H9 (cell line): ENCODE measurements around the gene NAA50. TPM values are rescaled to one million over a fixed set of nuclear protein-coding genes. Genes with fewer than 3 reads are reported as not detected.
A peak's percentile ranks its signal among the peaks of the same experiment; 100 is the strongest.

Experiments
- DNase-seq: peaks from one replicate; pipeline ENCODE4 v3.0.0-alpha.2; 2017
- H2AFZ ChIP-seq: one replicate; pipeline ENCODE4 v1.6.1; 2013; ENCODE audit warnings: mild to moderate bottlenecking, low read length, control low read depth, moderate library complexity
- H2AK5ac ChIP-seq: 2 replicates; pipeline ENCODE4 v1.6.1; 2013; ENCODE audit warnings: low read length, control low read depth, mixed read lengths; ENCODE audit not compliant: insufficient read length
- H2BK120ac ChIP-seq: one replicate; pipeline ENCODE4 v1.6.1; 2013; ENCODE audit warnings: low read depth, mild to moderate bottlenecking, low read length, control low read depth, inconsistent platforms; ENCODE audit not compliant: poor library complexity, severe bottlenecking
- H2BK12ac ChIP-seq: 2 replicates; pipeline ENCODE4 v1.6.1; 2013; ENCODE audit warnings: low read length, control low read depth, mixed read lengths, low read depth; ENCODE audit not compliant: insufficient read length
- H2BK15ac ChIP-seq: 2 replicates; pipeline ENCODE4 v1.6.1; 2013; ENCODE audit warnings: low read depth, low read length, control low read depth
- H2BK20ac ChIP-seq: one replicate; pipeline ENCODE4 v1.6.1; 2013; ENCODE audit warnings: low read depth, mild to moderate bottlenecking, low read length, control low read depth, inconsistent platforms; ENCODE audit not compliant: poor library complexity, severe bottlenecking
- H2BK5ac ChIP-seq: 2 replicates; pipeline ENCODE4 v1.6.1; 2013; ENCODE audit warnings: low read length, control low read depth, mixed read lengths; ENCODE audit not compliant: insufficient read length
- H3K14ac ChIP-seq: 2 replicates; pipeline ENCODE4 v1.6.1; 2013; ENCODE audit warnings: low read length, control low read depth; ENCODE audit not compliant: insufficient read depth
- H3K18ac ChIP-seq: 2 replicates; pipeline ENCODE4 v1.6.1; 2013; ENCODE audit warnings: low read depth, mild to moderate bottlenecking, mixed read lengths, low read length, control low read depth; ENCODE audit not compliant: insufficient read length
- H3K23ac ChIP-seq: 2 replicates; pipeline ENCODE4 v1.6.1; 2013; ENCODE audit warnings: low read length, control low read depth, mixed read lengths, low read depth; ENCODE audit not compliant: insufficient read length
- H3K23me2 ChIP-seq: 2 replicates; pipeline ENCODE4 v1.6.1; 2013; ENCODE audit warnings: low read depth, mild to moderate bottlenecking, mixed read lengths, low read length, control low read depth; ENCODE audit not compliant: insufficient read length, poor library complexity, severe bottlenecking
- H3K27ac ChIP-seq: 2 replicates; pipeline ENCODE4 v1.5.1; 2013; ENCODE audit warnings: low read length, control low read depth, mixed read lengths, low read depth; ENCODE audit not compliant: insufficient read length
- H3K27me3 ChIP-seq: 2 replicates; pipeline ENCODE4 v1.6.1; 2013; ENCODE audit warnings: low read length, control low read depth, inconsistent platforms; ENCODE audit not compliant: insufficient read depth
- H3K4ac ChIP-seq: 2 replicates; pipeline ENCODE4 v1.6.1; 2013; ENCODE audit warnings: low read depth, mild to moderate bottlenecking, control low read depth, inconsistent platforms, low read length, moderate library complexity
- H3K4me1 ChIP-seq: 2 replicates; pipeline ENCODE4 v1.6.1; 2013; ENCODE audit warnings: low read length, control low read depth, inconsistent platforms; ENCODE audit not compliant: insufficient read depth
- H3K4me2 ChIP-seq: 2 replicates; pipeline ENCODE4 v1.6.1; 2013; ENCODE audit warnings: low read length, control low read depth, mixed read lengths; ENCODE audit not compliant: insufficient read length, insufficient read depth
- H3K56ac ChIP-seq: 2 replicates; pipeline ENCODE4 v1.6.1; 2013; ENCODE audit warnings: low read depth, mild to moderate bottlenecking, mixed read lengths, low read length, control low read depth; ENCODE audit not compliant: insufficient read length
- H3K79me1 ChIP-seq: 2 replicates; pipeline ENCODE4 v1.6.1; 2013; ENCODE audit warnings: low read depth, mild to moderate bottlenecking, moderate library complexity, low read length, control low read depth, inconsistent platforms; ENCODE audit not compliant: insufficient read depth, poor library complexity, severe bottlenecking
- H3K79me2 ChIP-seq: 2 replicates; pipeline ENCODE4 v1.6.1; 2013; ENCODE audit warnings: low read length, control low read depth, inconsistent platforms; ENCODE audit not compliant: insufficient read depth
- H3K9ac ChIP-seq: 2 replicates; pipeline ENCODE4 v1.6.1; 2013; ENCODE audit warnings: low read length, control low read depth, mixed read lengths; ENCODE audit not compliant: insufficient read length; ENCODE audit errors: extremely low read depth
- H3K9me3 ChIP-seq: one replicate; pipeline ENCODE4 v1.6.1; 2013; ENCODE audit warnings: low read depth, low read length, inconsistent platforms; ENCODE audit not compliant: control insufficient read depth
- H3T11ph ChIP-seq: one replicate; pipeline ENCODE4 v1.6.1; 2013; ENCODE audit warnings: mild to moderate bottlenecking, low read length, control low read depth, inconsistent platforms
- H4K20me1 ChIP-seq: one replicate; pipeline ENCODE4 v1.6.1; 2013; ENCODE audit not compliant: control insufficient read depth, insufficient read length, insufficient read depth
- H4K5ac ChIP-seq: 2 replicates; pipeline ENCODE4 v1.6.1; 2013; ENCODE audit warnings: low read depth, mild to moderate bottlenecking, mixed read lengths, low read length, control low read depth; ENCODE audit not compliant: insufficient read length
- H4K8ac ChIP-seq: replicated peaks from 2 replicates; pipeline ENCODE4 v1.6.1; 2013; ENCODE audit warnings: low read length, control low read depth, mixed read lengths, low read depth; ENCODE audit not compliant: insufficient read length
- H4K91ac ChIP-seq: 2 replicates; pipeline ENCODE4 v1.6.1; 2013; ENCODE audit warnings: low read depth, mild to moderate bottlenecking, moderate library complexity, mixed read lengths, low read length, control low read depth; ENCODE audit not compliant: insufficient read length
- H3K27ac Mint-ChIP-seq, 3 experiments: 2 replicates in 2 of 3; 3 replicates in 1 of 3; pipeline ENCODE4 v1.8.0; 2020 to 2021; ENCODE audit warnings: mixed read lengths in 3 of 3, mild to moderate bottlenecking in 1 of 3, moderate library complexity in 1 of 3
- H3K27me3 Mint-ChIP-seq: 2 replicates; pipeline ENCODE4 v1.8.0; 2021; ENCODE audit warnings: low read depth, mild to moderate bottlenecking, moderate library complexity, mixed read lengths
- H3K36me3 Mint-ChIP-seq, 3 experiments: 2 replicates in 2 of 3; 3 replicates in 1 of 3; pipeline ENCODE4 v1.8.0; 2020 to 2021; ENCODE audit warnings: low read depth in 3 of 3, mixed read lengths in 3 of 3; ENCODE audit not compliant: insufficient read depth in 1 of 3
- H3K4me1 Mint-ChIP-seq, 2 experiments: 2 replicates each; pipeline ENCODE4 v1.8.0; 2020; ENCODE audit warnings: mixed read lengths in 2 of 2
- H3K4me3 Mint-ChIP-seq, 2 experiments: 2 replicates in 1 of 2; 3 replicates in 1 of 2; pipeline ENCODE4 v1.8.0; 2020 to 2021; ENCODE audit warnings: mild to moderate bottlenecking in 2 of 2, mixed read lengths in 2 of 2, moderate library complexity in 1 of 2
- H3K9me3 Mint-ChIP-seq, 2 experiments: 2 replicates in 1 of 2; 3 replicates in 1 of 2; pipeline ENCODE4 v1.8.0; 2020; ENCODE audit warnings: mild to moderate bottlenecking in 2 of 2, mixed read lengths in 2 of 2, moderate library complexity in 1 of 2
- WGBS: extraction: QIAGEN DNeasy Blood & Tissue Kit; methylation state at CpG from one replicate; pipeline ENCODE4 v1.1.7; 2013; ENCODE audit warnings: missing lambda C conversion rate, low lambda C conversion rate, mixed read lengths; ENCODE audit not compliant: insufficient read length; ENCODE audit errors: extremely low coverage; 5-methylcytosine and 5-hydroxymethylcytosine counted together
- total RNA-seq: library from RNA; stranded (reverse); gene quantifications from 2 replicates; pipeline ENCODE4 v1.2.1, GENCODE V29; 2021
- TF ChIP-seq, protein P1 (sequence below): fragments of 200-600 bp; sonication (generic); conservative IDR thresholded peaks from 3 replicates; pipeline ENCODE4 v1.8.0; 2021; ENCODE audit warnings: antibody characterized with exemption, mild to moderate bottlenecking

Gene NAA50
- total RNA-seq, 1 experiment from 2014 or later, result 216 TPM

- no peaks in the 10 kb centered on the region for H3K27me3 ChIP-seq
- H3K27me3 Mint-ChIP-seq, result no peaks in the 10 kb centered on the region
- WGBS, result no CpG with 5 or more reads among the region's 1 CpG
- no peak overlapping the region for H2BK20ac ChIP-seq
- no peak overlapping the region for H3K56ac ChIP-seq
- H3K4me2 ChIP-seq, result no peak overlapping the region
- TF ChIP-seq, protein P1, sequence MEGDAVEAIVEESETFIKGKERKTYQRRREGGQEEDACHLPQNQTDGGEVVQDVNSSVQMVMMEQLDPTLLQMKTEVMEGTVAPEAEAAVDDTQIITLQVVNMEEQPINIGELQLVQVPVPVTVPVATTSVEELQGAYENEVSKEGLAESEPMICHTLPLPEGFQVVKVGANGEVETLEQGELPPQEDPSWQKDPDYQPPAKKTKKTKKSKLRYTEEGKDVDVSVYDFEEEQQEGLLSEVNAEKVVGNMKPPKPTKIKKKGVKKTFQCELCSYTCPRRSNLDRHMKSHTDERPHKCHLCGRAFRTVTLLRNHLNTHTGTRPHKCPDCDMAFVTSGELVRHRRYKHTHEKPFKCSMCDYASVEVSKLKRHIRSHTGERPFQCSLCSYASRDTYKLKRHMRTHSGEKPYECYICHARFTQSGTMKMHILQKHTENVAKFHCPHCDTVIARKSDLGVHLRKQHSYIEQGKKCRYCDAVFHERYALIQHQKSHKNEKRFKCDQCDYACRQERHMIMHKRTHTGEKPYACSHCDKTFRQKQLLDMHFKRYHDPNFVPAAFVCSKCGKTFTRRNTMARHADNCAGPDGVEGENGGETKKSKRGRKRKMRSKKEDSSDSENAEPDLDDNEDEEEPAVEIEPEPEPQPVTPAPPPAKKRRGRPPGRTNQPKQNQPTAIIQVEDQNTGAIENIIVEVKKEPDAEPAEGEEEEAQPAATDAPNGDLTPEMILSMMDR, result no peak
- no peak overlapping the region for H3T11ph ChIP-seq
- H2BK5ac ChIP-seq, result no peak overlapping the region
- H3K23ac ChIP-seq, result no peak overlapping the region
- H2BK120ac ChIP-seq, result no peak overlapping the region
- H3K4me1 ChIP-seq, result no peaks in the 10 kb centered on the region
- no peak overlapping the region for H3K27ac ChIP-seq
- no peaks in the 10 kb centered on the region for H3K79me1 ChIP-seq
- peak overlapping the region in 1 of 3 experiments; percentile 14; a peak in 1 of 7 replicates for H3K27ac Mint-ChIP-seq
- no peak overlapping the region for H3K9ac ChIP-seq
- H3K9me3 ChIP-seq, result no peaks in the 10 kb centered on the region
- H2AK5ac ChIP-seq, result no peak overlapping the region
- H3K14ac ChIP-seq, result no peak overlapping the region
- no peak overlapping the region for H3K4ac ChIP-seq
- H3K4me1 Mint-ChIP-seq, result peaks cover 10 to 19% of the 10 kb centered on the region in 2 experiments
- H3K4me3 Mint-ChIP-seq, result no peak overlapping the region
- no peaks in the 10 kb centered on the region for H3K9me3 Mint-ChIP-seq
- DNase-seq, result no peak
- no peaks in the 10 kb centered on the region for H3K79me2 ChIP-seq
- H4K8ac ChIP-seq, result no peak overlapping the region
- no peak overlapping the region for H4K5ac ChIP-seq
- no peaks in the 10 kb centered on the region for H3K36me3 Mint-ChIP-seq
- H2AFZ ChIP-seq, result no peak overlapping the region
- no peak overlapping the region for H3K18ac ChIP-seq
- no peaks in the 10 kb centered on the region for H3K23me2 ChIP-seq
- H2BK12ac ChIP-seq, result no peak overlapping the region
- no peak overlapping the region for H2BK15ac ChIP-seq
- H4K91ac ChIP-seq, result no peak overlapping the region
- H4K20me1 ChIP-seq, result no peaks in the 10 kb centered on the region
Measured at GRCh38 chr3:113775516-113775915, 29.5 kb upstream of the NAA50 start.
